SK-N-MC (cell line): Measurements from ENCODE around the gene SLC37A3.
"Not testable (repeated sequence)": the region's sequence is repeated elsewhere in the genome, so short reads cannot be mapped to it uniquely, and the experiment has no call there.

Source experiments
- DNase-seq: peaks from one replicate; pipeline ENCODE4 v3.0.0-alpha.2; 2011; ENCODE audit warnings: low read depth, low spot score
- H3K27ac ChIP-seq: fragments of 200-600 bp; sonication (generic); 2 replicates; pipeline ENCODE4 v1.5.1; 2016; ENCODE audit warnings: mixed run types
- H3K36me3 ChIP-seq: fragments of 200-600 bp; sonication (generic); 2 replicates; pipeline ENCODE4 v1.6.1; 2017; ENCODE audit warnings: antibody characterized with exemption, low read length, mixed read lengths; ENCODE audit not compliant: insufficient read depth
- H3K4me3 ChIP-seq: fragments of 200-600 bp; sonication (generic); 2 replicates; pipeline ENCODE4 v1.5.1; 2016
- H3K9ac ChIP-seq: fragments of 200-600 bp; sonication (generic); 2 replicates; pipeline ENCODE4 v1.8.0; 2017; ENCODE audit warnings: mixed run types, mixed read lengths; ENCODE audit not compliant: insufficient read length
- H3K9me3 ChIP-seq: fragments of 200-600 bp; sonication (generic); 2 replicates; pipeline ENCODE4 v1.6.1; 2017; ENCODE audit warnings: low read depth, mild to moderate bottlenecking, antibody characterized with exemption, low read length, moderate library complexity, mixed read lengths
- EZH2 ChIP-seq: fragments of 200-600 bp; sonication (generic); IDR thresholded peaks from one replicate; pipeline ENCODE4 v1.6.1; 2017; ENCODE audit warnings: antibody characterized with exemption
- FOXP2 ChIP-seq: optimal IDR thresholded peaks from 2 replicates; pipeline ENCODE3; 2011; ENCODE audit warnings: mild to moderate bottlenecking, moderate library complexity; ENCODE audit not compliant: insufficient read depth; ENCODE audit errors: extremely low read length, control extremely low read depth
- POLR2AphosphoS5 ChIP-seq: IDR thresholded peaks from 2 replicates; pipeline ENCODE4 v1.6.1; 2012; ENCODE audit warnings: mild to moderate bottlenecking, low read depth, low read length, borderline replicate concordance

The SLC37A3 gene

GRCh38 chr7:140426130-140426529, 27.8 kb upstream of the SLC37A3 start:
- Histone ChIP-seq H3K4me3 (no peak overlapping the region), H3K36me3 (no peaks in the 10 kb centered on the region), H3K27ac (no peak overlapping the region), H3K9me3 (no peaks in the 10 kb centered on the region), H3K9ac (no peak overlapping the region)
- TF ChIP-seq POLR2AphosphoS5, result no peak
- TF ChIP-seq EZH2, result no peak
- TF ChIP-seq FOXP2, result no peak
- no peak for DNase-seq

GRCh38 chr7:140425718-140426117, 27.4 kb upstream of the SLC37A3 start:
- no peak for TF ChIP-seq POLR2AphosphoS5
- Histone ChIP-seq H3K4me3 (no peak overlapping the region), H3K9me3 (no peaks in the 10 kb centered on the region), H3K36me3 (no peaks in the 10 kb centered on the region), H3K27ac (no peak overlapping the region), H3K9ac (no peak overlapping the region)
- DNase-seq, result no peak

GRCh38 chr7:140423501-140423900, 25.2 kb upstream of the SLC37A3 start:
- no peak for DNase-seq

GRCh38 chr7:140421521-140421920, 23.2 kb upstream of the SLC37A3 start:
- Histone ChIP-seq H3K27ac (no peak overlapping the region), H3K4me3 (no peak overlapping the region), H3K9ac (no peak overlapping the region), H3K9me3 (no peaks in the 10 kb centered on the region), H3K36me3 (no peaks in the 10 kb centered on the region)
- TF ChIP-seq POLR2AphosphoS5, result no peak
- no peak for TF ChIP-seq EZH2
- no peak for TF ChIP-seq FOXP2
- DNase-seq, result no peak

More at GRCh38 chr7:140423501-140423900, 25.2 kb upstream of the SLC37A3 start:
- Histone ChIP-seq H3K9ac (no peak overlapping the region), H3K9me3 (no peaks in the 10 kb centered on the region), H3K36me3 (no peaks in the 10 kb centered on the region), H3K27ac (no peak overlapping the region), H3K4me3 (no peak overlapping the region)
- TF ChIP-seq EZH2 (no peak), FOXP2 (no peak), POLR2AphosphoS5 (no peak)

DNA sequence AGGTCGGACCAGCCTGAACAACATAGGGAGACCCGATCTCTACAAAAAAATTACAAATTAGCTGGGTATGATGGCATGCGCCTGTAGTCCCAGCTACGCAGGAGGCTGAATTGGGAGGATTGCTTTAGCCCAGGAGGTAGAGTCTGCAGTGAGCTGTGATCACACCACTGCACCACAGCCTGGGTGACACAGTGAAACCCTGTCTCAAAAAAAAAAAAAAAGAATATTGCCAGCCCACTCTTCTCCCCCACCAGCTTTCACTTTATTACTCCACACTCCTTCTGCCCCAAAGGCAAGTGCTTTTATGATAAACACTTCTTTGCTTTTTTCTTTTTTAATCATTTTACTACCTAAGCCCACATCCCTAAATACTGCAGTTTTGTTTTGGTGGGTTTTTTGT, 20.3 kb upstream of the SLC37A3 start:
- Histone ChIP-seq H3K27ac (no peak overlapping the region), H3K9ac (no peak overlapping the region), H3K4me3 (no peak overlapping the region), H3K36me3 (no peaks in the 10 kb centered on the region), H3K9me3 (no peaks in the 10 kb centered on the region)
- no peak for DNase-seq
- no peak for TF ChIP-seq POLR2AphosphoS5
- no peak for TF ChIP-seq EZH2

- not testable (repeated sequence) for H3K36me3 ChIP-seq, H3K9me3 ChIP-seq, H3K27ac ChIP-seq, DNase-seq, H3K4me3 ChIP-seq, H3K9ac ChIP-seq
Observed at GRCh38 chr7:140418156-140418472, 19.8 kb upstream of the SLC37A3 start.

DNA sequence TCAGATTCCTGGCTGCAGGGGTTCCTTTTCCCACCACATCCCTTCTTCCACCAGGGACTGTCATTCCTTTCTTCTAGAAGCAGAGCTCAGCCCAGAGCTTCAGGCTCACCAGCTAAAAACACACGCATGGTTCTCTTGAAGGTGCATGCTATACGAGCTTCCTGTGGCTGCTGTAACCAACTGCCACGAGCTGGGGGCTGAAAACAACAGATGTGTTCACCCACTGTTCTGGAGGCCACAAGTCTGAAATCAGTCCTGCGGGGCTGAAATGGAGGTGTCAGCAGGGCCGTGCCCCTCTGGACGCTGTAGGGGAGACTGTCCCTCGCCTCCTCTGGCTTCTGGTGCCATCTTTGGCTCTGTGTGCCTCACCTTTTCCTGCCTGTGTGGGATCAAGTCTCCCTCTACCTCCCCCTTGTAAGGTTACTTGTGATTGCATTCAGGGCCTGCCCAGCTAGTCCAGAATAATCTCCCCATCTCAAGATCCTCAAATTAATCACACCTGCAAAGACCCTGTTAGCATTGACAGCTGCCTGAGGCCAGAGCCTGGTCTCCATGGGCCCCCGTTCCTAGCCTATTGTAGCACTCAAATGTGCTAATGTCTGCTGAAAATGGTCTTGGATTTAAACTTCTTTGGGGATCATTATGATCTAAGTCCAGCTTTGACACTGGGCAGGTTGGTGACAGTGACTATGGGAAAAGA, 19.3 kb upstream of the SLC37A3 start:
- TF ChIP-seq POLR2AphosphoS5, result no peak
- no peak for TF ChIP-seq FOXP2
- TF ChIP-seq EZH2, result no peak

GRCh38 chr7:140416560-140416959, 18.2 kb upstream of the SLC37A3 start:
- H3K36me3 ChIP-seq, result no peaks in the 10 kb centered on the region
- no peak for TF ChIP-seq EZH2
- no peak for TF ChIP-seq FOXP2
- TF ChIP-seq POLR2AphosphoS5, result no peak
- no peak overlapping the region for H3K4me3 ChIP-seq
- no peak overlapping the region for H3K27ac ChIP-seq
- DNase-seq, result no peak
- H3K9me3 ChIP-seq, result no peaks in the 10 kb centered on the region
- H3K9ac ChIP-seq, result no peak overlapping the region

More for the DNA sequence above, 19.3 kb upstream of the SLC37A3 start:
- DNase-seq, result no peak
- Histone ChIP-seq H3K27ac (no peak overlapping the region), H3K9ac (no peak overlapping the region), H3K36me3 (no peaks in the 10 kb centered on the region), H3K4me3 (no peak overlapping the region), H3K9me3 (no peaks in the 10 kb centered on the region)

DNA sequence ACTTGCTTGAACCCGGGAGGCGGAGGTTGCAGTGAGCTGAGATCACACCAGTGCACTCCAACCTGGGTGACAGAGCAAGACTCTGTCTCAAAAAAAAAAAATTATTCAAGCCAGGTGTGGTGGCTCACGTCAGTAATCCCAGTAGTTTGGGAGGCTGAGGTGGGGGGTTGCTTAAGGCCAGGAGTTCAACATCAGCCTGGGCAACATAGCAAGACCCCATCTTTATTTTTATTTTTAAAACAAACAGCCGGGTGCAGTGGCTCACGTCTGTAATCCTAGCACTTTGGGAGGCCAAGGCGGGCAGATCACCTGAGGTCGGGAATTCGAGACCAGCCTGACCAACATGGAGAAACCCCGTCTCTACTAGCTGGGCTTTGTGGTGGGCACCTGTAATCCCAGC, 17.5 kb upstream of the SLC37A3 start:
- not testable (repeated sequence) for H3K27ac ChIP-seq, H3K36me3 ChIP-seq, DNase-seq, H3K4me3 ChIP-seq, H3K9me3 ChIP-seq, H3K9ac ChIP-seq
